Measurements from ENCODE around the gene IDH3G.
"Not testable (repeated sequence)": the region's sequence is repeated elsewhere in the genome, so short reads cannot be mapped to it uniquely, and the experiment has no call there.

IDH3G gene

DNA sequence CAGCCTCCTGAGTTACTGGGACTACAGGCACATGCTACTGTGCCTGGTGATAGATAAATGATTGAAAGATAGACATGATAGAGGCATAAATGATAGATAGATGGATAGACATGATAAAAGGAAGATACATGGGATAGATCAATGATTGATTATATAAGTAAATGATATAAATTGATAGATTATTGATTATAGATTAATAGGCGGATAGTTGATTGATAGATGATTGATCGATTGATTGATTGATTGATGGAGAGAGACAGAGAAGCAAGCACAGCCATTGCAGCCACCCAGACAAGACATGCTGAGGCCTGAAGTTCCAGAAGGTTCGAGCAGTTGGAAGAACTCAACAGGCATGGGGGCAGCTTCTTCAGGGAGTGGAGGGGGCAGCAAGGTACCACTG is 47.8 kb downstream of the IDH3G start:
- no peak for DNase-seq (ENCODE audit: low read depth)
- no peak overlapping the region for H3K4me3 ChIP-seq (ENCODE audit: low read length)
- TF ChIP-seq, protein P1, sequence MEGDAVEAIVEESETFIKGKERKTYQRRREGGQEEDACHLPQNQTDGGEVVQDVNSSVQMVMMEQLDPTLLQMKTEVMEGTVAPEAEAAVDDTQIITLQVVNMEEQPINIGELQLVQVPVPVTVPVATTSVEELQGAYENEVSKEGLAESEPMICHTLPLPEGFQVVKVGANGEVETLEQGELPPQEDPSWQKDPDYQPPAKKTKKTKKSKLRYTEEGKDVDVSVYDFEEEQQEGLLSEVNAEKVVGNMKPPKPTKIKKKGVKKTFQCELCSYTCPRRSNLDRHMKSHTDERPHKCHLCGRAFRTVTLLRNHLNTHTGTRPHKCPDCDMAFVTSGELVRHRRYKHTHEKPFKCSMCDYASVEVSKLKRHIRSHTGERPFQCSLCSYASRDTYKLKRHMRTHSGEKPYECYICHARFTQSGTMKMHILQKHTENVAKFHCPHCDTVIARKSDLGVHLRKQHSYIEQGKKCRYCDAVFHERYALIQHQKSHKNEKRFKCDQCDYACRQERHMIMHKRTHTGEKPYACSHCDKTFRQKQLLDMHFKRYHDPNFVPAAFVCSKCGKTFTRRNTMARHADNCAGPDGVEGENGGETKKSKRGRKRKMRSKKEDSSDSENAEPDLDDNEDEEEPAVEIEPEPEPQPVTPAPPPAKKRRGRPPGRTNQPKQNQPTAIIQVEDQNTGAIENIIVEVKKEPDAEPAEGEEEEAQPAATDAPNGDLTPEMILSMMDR (IDR thresholded peaks at IDR 0.05; ENCODE audit: insufficient read depth, low read depth, low read length, missing control alignments) = no peak

DNA sequence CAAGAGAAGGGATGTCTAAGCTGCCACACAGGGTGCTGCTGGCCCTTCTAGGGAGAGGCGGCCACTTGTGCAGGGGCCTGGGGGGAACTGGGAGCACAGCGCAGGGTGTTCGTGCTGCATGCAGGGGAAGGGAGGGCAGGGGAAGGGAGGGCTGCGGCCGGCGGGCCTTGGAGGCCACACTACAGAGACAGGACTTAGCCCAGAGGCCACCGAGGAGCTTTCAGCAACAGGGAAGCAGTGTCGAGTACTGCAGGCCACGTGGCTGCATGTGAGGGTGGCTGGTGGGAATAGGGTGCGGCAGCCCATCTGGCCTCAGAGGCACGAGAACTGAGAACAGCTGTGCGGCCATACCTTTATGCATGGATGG is 49.1 kb downstream of the IDH3G start:
- not testable (repeated sequence) for H3K4me3 ChIP-seq (ENCODE audit: low read length); DNase-seq (ENCODE audit: low read depth)

DNA sequence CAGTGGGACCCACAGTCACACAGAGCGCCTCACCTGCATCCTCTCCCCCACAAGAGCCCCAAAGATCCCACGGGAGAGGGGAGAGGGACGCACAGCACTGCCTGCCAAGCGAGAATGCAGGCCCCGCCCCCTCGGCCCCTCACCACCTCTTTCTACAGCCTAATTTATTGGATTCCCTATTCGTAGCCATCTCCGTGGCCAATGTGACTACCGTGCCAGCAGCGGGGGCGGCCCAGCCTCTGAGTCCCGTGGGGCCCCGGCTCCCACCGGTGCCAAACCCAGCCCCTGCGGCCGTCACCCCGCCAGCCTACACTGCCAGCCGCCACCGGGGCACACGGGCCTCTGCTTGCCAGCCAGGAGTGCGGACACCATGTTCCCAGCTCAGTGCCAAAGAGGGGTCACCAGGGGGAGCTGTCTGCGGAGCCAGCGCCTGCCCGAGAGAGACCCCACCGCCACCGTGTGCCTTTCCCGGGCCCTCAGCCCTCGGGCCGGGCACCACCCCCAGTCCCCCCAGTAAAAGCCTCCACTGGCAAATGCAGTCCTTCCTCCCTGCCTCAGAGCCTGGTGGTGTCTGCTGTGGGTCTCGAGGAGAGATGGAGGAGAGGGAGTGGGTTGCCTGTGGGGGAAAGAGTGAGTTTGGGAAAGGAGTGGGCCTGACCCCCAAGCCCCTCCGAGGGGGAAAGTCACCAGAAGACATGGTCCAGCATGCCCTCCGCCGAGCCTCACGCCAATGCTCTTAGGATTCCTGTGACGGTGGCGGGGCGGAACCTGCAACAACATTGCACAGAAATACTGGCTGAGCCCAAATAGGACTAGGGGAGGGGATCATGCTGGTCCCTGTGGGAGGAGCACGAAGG is 49.7 kb downstream of the IDH3G start:
- H3K4me3 ChIP-seq (ENCODE audit: low read length) = no peak overlapping the region
- TF ChIP-seq, protein P1 (IDR thresholded peaks at IDR 0.05; ENCODE audit: insufficient read depth, low read depth, low read length, missing control alignments) = no peak
- no peak for DNase-seq (ENCODE audit: low read depth)

DNA sequence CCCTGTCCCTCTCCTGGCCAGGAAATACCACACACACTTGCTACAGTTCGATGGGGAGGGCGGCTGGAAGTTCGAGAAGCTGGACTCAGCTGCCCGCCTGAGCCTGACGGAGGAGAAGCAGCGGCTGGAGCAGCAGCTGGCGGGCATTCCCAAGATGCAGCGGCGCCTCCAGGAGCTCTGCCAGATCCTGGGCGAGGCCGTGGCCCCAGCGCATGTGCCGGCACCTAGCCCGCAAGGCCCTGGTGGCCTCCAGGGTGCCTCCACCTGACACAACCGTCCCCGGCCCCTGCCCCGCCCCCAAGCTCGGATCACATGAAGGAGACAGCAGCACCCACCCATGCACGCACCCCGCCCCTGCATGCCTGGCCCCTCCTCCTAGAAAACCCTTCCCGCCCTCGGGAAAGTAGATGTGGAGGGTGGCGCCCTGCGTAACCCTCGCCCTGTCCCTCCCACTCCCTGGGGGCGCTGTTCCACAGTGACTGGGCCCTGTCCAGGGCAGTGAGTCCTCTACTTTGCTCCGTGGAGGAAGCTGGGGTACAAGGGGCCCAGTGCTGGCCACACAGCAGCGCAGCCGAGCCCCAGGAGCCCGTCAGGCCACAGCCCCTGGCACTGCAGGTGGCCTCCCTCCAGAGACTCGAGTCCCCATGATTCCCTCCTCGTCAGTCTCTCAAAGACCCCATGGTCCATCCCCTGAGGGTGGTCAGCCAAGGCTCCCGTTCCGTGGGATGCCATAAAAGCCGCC is 50.5 kb downstream of the IDH3G start:
- not testable (repeated sequence) for DNase-seq (ENCODE audit: low read depth); H3K4me3 ChIP-seq (ENCODE audit: low read length)

DNA sequence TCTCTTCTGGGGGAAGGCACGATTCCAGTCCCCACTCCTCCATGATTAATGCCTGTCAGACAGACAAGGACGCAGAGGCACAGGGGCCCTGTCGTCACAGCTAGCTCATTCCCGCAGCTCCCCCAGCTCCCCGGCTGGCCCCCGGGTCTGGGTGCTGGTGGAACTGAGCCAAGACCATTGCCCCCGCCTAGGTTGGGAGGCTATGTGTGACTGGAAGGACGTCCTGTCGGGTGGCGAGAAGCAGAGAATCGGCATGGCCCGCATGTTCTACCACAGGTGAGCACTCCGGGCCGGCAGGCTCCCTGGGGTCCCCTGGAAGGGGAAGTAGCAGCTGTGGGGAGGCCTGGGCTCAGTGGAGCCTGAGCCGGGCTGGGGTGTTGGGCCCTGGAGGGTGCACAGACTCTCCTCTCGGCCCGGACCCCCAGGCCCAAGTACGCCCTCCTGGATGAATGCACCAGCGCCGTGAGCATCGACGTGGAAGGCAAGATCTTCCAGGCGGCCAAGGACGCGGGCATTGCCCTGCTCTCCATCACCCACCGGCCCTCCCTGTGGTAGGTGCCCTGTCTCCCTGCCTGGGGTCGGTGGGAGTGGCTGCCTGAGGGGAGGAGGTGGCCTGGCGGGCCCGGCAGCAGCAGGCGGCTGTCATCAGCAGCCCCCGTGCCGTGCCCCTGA is 51.2 kb downstream of the IDH3G start:
- DNase-seq (ENCODE audit: low read depth); H3K4me3 ChIP-seq (ENCODE audit: low read length): not testable (repeated sequence)

DNA sequence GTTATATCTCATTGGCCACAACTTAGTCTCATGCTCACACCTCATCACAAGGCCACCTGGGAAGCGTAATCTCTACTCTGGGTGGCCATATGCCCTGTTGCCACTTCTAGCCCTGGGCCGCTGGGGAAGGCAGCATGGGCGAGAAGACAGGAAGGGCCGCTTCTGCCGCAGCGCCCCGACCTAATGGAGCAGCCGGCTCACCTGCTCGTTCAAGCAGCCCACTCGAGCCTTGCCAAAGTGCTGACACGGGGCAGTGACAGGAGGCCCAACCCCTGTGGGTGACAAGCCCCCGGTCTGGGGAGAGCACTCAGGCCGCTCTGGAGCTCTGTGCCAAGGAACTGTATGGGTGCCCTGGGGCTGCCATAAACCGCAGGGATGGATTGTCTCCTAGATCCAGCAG is 52.1 kb downstream of the IDH3G start:
- DNase-seq (ENCODE audit: low read depth); H3K4me3 ChIP-seq (ENCODE audit: low read length): not testable (repeated sequence)

DNA sequence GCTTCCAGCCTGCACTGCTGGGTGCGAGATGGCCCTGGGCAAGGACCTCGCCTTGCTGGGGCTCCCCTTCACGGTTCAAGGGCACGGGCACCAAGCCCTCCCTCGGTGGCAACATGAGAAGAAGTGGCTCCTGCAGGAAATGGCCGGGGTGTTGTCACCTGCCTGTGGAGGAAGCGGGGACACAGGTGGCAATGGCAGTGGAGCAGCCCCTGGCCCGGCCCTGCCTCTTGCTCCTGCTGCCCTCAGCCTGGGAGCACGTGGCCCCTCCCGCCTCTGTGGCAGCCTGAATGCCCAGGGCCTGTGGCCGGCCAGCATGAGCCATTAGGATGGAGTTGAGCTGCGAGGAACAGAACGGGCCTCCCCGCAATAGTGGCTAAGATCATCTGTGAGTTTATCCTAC is 52.7 kb downstream of the IDH3G start:
- TF ChIP-seq, protein P1 (IDR thresholded peaks at IDR 0.05; ENCODE audit: insufficient read depth, low read depth, low read length, missing control alignments) = no peak
- no peak overlapping the region for H3K4me3 ChIP-seq (ENCODE audit: low read length)
- no peak for DNase-seq (ENCODE audit: low read depth)

DNA sequence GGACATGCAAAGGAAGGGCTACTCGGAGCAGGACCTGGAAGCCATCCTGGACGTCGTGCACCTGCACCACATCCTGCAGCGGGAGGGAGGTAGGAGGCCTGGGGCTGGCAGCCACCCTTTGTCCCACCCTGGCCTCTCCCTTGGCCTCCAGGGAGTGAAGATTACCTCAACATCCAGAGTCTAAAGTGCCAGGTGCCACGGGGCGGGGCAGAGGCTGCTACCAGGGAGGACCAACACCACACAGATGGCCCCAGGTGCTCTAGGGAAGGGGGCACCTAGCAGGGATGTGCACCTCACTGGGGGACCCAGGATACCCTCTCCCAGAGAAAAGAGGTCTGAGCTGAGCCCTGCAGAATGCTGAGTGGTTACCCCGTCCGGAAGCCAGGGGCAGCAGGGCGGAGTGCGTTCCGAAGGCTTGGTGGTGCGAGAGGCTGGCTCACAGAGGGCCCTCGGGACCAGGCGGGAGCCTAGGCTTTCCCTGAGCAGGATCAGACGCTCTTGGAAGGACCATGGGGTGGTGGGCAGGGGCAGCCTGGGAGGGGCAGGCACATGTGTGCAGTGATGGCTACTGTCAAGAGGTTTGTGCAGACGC is 53.4 kb downstream of the IDH3G start:
- TF ChIP-seq, protein P1 (IDR thresholded peaks at IDR 0.05; ENCODE audit: insufficient read depth, low read depth, low read length, missing control alignments) = no peak
- H3K4me3 ChIP-seq (ENCODE audit: low read length) = no peak overlapping the region
- no peak for DNase-seq (ENCODE audit: low read depth)
